KG1 (cell line): Measurements from ENCODE around the gene ZBTB14.

ENCODE experiments used
- DNase-seq: peaks from one replicate; lab custom pipeline; 2025; lab: John Stamatoyannopoulos, UW

The ZBTB14 gene, protein sequence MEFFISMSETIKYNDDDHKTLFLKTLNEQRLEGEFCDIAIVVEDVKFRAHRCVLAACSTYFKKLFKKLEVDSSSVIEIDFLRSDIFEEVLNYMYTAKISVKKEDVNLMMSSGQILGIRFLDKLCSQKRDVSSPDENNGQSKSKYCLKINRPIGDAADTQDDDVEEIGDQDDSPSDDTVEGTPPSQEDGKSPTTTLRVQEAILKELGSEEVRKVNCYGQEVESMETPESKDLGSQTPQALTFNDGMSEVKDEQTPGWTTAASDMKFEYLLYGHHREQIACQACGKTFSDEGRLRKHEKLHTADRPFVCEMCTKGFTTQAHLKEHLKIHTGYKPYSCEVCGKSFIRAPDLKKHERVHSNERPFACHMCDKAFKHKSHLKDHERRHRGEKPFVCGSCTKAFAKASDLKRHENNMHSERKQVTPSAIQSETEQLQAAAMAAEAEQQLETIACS

GRCh38 chr18:5295231-5295920 is at the start of gene ZBTB14:
Gene ZBTB14 (minus strand): TSS chr18:5295726. CDS start chr18:5293246, 2,480 bp downstream.
- DNase-seq = peak; percentile 31

GRCh38 chr18:5339202-5339834 is 43.8 kb upstream of the ZBTB14 start:
- DNase-seq = no peak

- DNase-seq = no peak
Observed at GRCh38 chr18:5334456-5335075, 39.0 kb upstream of the ZBTB14 start.

GRCh38 chr18:5318061-5318700 is 22.7 kb upstream of the ZBTB14 start:
- DNase-seq = no peak

GRCh38 chr18:5317186-5317585 is 21.7 kb upstream of the ZBTB14 start:
- no peak for DNase-seq

DNA sequence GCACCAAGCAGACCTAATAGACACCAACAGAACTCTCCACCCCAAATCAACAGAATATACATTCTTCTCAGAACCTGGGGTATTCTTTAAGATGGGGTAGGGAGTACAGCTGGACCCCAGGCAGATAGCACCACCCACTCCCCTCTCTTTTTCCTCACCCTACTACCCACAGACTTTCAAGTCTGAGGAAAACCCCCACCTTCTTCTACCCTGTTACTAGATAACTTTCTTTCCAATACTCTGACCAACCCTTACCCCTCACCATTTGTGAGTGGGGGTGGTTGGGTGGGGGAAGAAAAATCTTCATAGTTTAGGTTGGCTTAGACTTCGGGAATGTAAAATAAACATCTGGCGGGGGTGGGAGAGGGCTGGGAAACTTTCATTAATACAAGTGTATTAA is 20.3 kb upstream of the ZBTB14 start:
- no peak for DNase-seq

DNA sequence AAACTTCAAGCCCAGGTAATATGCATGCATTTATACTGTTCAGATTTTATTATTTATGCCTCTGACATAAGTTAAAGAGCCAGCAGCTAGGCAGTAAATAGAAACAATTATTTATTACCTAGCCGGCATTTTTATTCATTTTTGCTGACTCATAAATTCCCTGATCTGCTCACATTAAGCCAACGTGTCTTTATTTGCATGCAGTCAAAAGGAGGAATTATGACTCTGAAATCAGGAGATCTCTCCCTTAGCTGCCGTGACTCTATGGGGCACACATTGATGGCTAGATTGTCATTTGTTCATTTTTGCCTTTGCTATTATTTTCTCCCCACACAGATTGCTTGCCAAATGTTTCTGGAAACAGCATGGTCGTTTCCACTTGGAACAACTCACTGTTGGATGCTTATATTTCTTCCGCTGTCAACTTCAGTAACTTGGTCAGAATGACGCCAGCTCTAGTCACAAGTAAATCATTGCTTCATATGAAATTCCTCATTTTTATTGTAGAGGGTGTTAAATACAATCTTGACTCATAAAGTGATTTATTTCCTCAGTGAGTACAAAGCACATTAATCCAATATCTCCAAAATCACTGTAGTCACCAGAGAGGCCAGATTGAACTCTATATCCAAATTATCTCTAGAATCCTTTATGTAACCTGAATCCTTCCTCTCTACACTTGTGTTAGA is 15.9 kb upstream of the ZBTB14 start:
- no peak for DNase-seq

- DNase-seq = peak; percentile 51
Observed at GRCh38 chr18:5309888-5310470, 14.5 kb upstream of the ZBTB14 start.

DNA sequence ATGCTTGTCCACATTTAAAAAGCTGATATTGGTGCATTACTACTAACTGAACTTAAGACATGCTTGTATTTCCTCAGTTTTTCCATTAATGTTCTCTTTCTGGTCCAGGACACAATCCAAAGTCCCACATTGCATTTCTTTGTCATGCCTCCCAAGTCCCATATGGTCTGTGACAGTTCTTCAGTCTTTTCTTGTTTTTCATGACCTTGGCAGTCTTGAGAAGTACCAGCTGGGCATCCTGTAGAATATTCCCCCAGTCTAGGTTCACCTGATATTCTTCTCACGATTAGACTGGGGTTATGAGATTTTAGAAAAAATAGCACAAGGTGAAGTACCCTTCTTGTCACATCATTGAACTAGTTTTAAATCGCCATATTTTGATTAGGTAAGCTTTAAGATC is 10.3 kb upstream of the ZBTB14 start:
- DNase-seq = no peak

- no peak for DNase-seq
Observed at GRCh38 chr18:5304232-5304631, 8.7 kb upstream of the ZBTB14 start.

GRCh38 chr18:5303636-5304035 is 8.1 kb upstream of the ZBTB14 start:
- DNase-seq = no peak

- no peak for DNase-seq
Observed at GRCh38 chr18:5302606-5303005, 7.1 kb upstream of the ZBTB14 start.

DNA sequence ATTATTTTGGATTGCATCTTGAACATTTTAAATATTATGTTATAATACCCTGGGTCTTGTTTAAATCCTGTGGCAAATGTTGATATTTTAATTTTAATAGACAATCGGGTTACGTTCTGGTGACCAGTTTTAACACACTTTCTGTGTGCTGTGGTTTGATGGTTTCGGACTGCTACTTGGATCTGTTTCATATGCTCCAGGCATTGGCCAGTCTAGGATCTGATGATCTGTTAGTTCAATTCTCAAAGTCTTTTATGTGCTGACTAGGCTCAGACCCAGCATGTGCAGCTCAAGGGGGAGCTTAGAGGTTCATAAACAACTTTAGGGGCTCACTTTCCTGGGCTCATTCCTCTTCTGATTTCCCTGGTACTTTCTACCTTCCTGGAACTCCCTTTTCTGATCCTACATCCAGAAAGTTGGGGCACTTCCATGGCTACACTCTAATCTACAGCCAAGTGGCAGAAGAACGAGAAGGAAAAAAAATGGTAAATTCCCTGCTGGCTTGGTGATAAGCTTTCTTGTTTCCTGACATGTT is 5.0 kb upstream of the ZBTB14 start:
- no peak for DNase-seq

- no peak for DNase-seq
Observed at GRCh38 chr18:5298156-5298852, 2.8 kb upstream of the ZBTB14 start.

DNA sequence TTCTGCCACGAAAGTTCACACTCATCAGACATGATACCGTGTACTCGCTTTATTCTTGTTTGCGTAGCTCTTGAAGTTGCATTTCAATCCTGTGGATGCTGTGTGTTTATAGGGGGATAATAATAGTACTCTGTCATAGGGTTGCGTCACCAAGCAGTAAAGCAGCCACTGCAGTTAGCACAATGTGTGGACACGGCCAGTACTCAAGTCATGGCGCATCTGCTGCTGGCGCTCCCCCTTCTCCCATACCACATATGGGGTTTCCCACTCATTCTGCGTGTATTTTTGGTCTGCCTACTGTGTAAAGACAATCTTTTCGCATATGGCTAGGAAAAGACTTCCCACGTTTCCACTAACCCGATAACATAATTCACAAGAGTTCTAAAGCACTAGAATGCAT is 2.1 kb upstream of the ZBTB14 start:
- DNase-seq = no peak

DNA sequence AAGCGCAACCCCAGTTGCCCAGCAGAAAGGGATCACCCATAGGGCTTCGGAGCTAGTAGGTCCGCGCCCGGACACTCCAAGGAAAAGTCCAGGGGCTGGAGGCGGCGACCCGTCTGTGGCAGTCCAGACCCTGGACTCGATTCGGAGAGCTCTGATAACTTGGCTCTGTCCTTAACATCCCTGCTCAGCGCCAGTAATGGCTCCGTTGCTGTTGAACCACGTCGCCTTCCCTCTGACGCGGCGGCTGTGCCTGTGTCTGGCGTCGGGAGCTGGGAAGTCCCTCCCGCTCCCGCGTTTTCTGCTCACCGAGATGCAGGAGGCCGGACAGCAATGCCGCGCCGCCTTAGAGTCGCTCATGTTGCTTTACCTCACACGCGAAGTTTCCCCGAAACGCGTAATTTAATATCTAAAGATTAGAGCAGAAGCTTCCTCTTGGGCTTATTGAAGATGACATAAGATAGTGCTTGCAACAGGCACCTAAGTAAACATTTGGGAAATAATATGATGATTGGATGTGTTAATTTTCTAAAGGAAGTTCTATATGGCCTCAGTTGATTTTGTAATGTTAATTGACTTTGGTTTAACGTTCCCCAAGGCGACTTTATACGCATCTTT is 1.3 kb upstream of the ZBTB14 start:
- peak; percentile 16 for DNase-seq

- peak; percentile 85 for DNase-seq
Observed at GRCh38 chr18:5295981-5296705, 617 bp upstream of the ZBTB14 start.

- DNase-seq = peak; percentile 29
Observed at GRCh38 chr18:5294457-5295230, 882 bp downstream of the ZBTB14 start.
